ENCODE results near the gene ANKRD60.

Gene ANKRD60

DNA sequence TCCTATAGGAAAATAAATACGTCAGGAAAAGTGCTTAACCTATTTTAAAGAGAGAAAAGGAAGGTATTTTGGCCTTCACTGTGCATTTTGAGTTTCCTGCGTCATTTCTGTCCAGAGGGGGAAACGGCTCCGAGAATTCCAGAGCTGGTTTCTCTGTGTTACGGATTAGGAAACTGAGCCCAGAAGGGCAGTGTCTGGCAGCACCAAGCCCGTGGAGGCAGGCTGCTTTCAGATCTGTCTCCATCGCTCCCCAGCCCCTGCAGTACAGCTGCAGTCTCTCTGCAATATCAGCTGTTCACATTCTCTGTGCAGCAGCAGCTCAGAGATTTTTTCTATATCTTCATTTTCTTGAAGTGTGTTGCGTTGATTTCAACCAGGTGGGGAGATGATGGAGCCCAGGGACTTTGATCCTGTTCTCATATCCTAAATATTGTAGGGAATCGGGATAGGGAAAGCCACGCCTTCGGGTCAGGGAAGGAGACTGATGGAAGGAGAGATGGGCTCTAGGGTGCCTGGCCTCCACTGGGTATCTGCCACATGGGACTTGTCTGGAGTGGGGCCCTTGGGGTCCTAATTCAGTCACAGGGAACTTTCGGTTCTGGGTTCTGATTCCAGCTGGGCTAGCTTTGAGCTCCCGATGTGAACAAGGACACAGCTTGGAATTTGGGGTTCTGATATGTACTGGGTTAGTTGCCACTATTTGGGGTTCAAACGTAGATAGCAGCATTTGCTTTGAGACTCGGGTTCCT is 2.8 kb downstream of the ANKRD60 start:
- Histone ChIP-seq H3K4me3 (ENCODE audit: low read depth, low read length) (no peak overlapping the region), H3K27ac (no peak overlapping the region), H3K4me2 (ENCODE audit: low read length) (no peak overlapping the region), H3K4me1 (no peaks in the 10 kb centered on the region), H3K36me3 (ENCODE audit: control insufficient read depth, insufficient read depth, low read length) (no peaks in the 10 kb centered on the region), H3K79me2 (no peaks in the 10 kb centered on the region), H2AFZ (no peak overlapping the region), H3K27me3 (ENCODE audit: control insufficient read depth, insufficient read depth, low read length) (no peaks in the 10 kb centered on the region), H3K9me3 (ENCODE audit: control insufficient read depth, low read length) (no peaks in the 10 kb centered on the region), H3K9ac (no peak overlapping the region)
- TF ChIP-seq, protein P1, sequence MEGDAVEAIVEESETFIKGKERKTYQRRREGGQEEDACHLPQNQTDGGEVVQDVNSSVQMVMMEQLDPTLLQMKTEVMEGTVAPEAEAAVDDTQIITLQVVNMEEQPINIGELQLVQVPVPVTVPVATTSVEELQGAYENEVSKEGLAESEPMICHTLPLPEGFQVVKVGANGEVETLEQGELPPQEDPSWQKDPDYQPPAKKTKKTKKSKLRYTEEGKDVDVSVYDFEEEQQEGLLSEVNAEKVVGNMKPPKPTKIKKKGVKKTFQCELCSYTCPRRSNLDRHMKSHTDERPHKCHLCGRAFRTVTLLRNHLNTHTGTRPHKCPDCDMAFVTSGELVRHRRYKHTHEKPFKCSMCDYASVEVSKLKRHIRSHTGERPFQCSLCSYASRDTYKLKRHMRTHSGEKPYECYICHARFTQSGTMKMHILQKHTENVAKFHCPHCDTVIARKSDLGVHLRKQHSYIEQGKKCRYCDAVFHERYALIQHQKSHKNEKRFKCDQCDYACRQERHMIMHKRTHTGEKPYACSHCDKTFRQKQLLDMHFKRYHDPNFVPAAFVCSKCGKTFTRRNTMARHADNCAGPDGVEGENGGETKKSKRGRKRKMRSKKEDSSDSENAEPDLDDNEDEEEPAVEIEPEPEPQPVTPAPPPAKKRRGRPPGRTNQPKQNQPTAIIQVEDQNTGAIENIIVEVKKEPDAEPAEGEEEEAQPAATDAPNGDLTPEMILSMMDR (IDR thresholded peaks at IDR 0.05), result no peak

DNA sequence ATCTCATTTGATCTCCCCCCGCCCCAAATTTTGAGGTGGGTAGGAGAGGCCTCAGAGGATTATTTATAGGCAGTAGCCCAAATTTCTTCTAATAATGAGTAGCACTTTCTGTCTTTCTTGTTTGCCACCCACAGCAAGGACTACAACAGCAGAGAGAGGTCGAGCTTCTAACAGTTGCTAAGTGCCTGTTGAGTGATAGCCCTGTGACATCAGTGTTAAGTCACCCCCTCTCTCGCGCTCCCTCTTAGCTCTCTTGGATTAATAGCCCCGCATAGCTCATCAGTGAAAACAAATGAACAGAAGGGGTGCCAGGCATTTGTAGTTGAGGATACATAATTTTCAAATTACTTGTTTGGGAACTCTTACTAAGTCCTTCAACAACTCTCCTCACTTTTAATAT is 3.5 kb downstream of the ANKRD60 start:
- Histone ChIP-seq H3K4me1 (no peaks in the 10 kb centered on the region), H3K36me3 (ENCODE audit: control insufficient read depth, insufficient read depth, low read length) (no peaks in the 10 kb centered on the region), H3K27ac (no peak overlapping the region), H3K9ac (no peak overlapping the region), H3K4me2 (ENCODE audit: low read length) (no peak overlapping the region), H3K4me3 (ENCODE audit: low read depth, low read length) (no peak overlapping the region), H3K79me2 (no peaks in the 10 kb centered on the region), H3K27me3 (ENCODE audit: control insufficient read depth, insufficient read depth, low read length) (no peaks in the 10 kb centered on the region), H2AFZ (no peak overlapping the region), H3K9me3 (ENCODE audit: control insufficient read depth, low read length) (no peaks in the 10 kb centered on the region)
- TF ChIP-seq, protein P1 (IDR thresholded peaks at IDR 0.05), result no peak

DNA sequence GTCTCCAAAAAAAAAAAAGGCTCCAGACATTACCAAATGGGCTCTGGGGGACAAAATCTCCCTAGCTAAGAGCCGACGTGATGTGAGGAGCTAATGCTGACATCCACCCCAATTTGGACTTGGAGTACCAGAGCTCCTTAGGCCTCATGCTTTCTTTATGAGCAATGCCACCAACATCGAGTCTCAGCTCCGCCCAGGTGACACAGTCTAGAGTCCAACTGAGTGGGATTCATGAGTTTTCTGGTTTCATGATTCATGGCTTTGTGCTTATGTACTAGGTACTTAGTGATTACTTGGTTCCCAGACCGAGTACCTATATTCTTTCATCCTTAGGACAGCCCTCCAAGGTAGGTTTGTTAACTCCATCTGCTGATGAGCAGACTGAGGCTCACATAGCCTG is 4.4 kb downstream of the ANKRD60 start:
- no peak overlapping the region for H3K27ac ChIP-seq
- TF ChIP-seq, protein P1 (IDR thresholded peaks at IDR 0.05), result no peak
- H3K4me2 ChIP-seq (ENCODE audit: low read length), result no peak overlapping the region
- no peaks in the 10 kb centered on the region for H3K79me2 ChIP-seq
- H3K4me3 ChIP-seq (ENCODE audit: low read depth, low read length), result no peak overlapping the region
- H3K9ac ChIP-seq, result no peak overlapping the region
- H3K9me3 ChIP-seq (ENCODE audit: control insufficient read depth, low read length), result no peaks in the 10 kb centered on the region
- no peaks in the 10 kb centered on the region for H3K27me3 ChIP-seq (ENCODE audit: control insufficient read depth, insufficient read depth, low read length)
- H3K36me3 ChIP-seq (ENCODE audit: control insufficient read depth, insufficient read depth, low read length), result no peaks in the 10 kb centered on the region
- H3K4me1 ChIP-seq, result no peaks in the 10 kb centered on the region
- no peak overlapping the region for H2AFZ ChIP-seq

DNA sequence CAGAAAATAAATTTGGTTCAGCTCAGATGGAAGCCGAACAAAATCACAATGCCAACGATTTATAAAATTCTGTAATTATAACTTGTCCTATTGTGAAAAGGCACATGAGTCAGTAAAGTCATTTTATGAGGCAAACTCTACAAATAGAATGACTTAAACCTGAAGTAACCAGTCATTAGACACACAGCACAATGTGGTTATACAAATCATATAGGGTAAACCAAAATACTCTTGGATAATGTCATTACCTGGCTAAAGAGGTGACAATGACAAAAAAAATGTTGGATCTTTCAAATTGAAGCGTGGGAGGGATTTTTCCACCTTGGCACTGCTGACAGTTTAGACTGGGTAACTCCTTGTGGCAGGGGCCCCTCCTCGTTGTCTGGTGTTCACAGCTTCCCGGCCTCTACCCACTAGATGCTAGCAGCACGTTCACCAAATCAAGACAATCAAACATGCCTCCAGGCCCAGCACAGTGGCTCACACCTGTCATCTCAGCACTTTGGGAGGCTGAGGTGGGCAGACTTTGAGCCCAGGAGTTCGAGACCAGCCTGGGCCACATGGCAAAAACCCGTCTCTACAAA is 5.0 kb downstream of the ANKRD60 start:
- H3K36me3 ChIP-seq (ENCODE audit: control insufficient read depth, insufficient read depth, low read length), result no peaks in the 10 kb centered on the region
- H3K79me2 ChIP-seq, result no peaks in the 10 kb centered on the region
- H2AFZ ChIP-seq, result no peak overlapping the region
- H3K4me1 ChIP-seq, result no peaks in the 10 kb centered on the region
- H3K9me3 ChIP-seq (ENCODE audit: control insufficient read depth, low read length), result no peaks in the 10 kb centered on the region
- H3K9ac ChIP-seq, result no peak overlapping the region
- TF ChIP-seq, protein P1 (IDR thresholded peaks at IDR 0.05), result no peak
- no peak overlapping the region for H3K27ac ChIP-seq
- no peak overlapping the region for H3K4me2 ChIP-seq (ENCODE audit: low read length)
- H3K4me3 ChIP-seq (ENCODE audit: low read depth, low read length), result no peak overlapping the region
- H3K27me3 ChIP-seq (ENCODE audit: control insufficient read depth, insufficient read depth, low read length), result no peaks in the 10 kb centered on the region

DNA sequence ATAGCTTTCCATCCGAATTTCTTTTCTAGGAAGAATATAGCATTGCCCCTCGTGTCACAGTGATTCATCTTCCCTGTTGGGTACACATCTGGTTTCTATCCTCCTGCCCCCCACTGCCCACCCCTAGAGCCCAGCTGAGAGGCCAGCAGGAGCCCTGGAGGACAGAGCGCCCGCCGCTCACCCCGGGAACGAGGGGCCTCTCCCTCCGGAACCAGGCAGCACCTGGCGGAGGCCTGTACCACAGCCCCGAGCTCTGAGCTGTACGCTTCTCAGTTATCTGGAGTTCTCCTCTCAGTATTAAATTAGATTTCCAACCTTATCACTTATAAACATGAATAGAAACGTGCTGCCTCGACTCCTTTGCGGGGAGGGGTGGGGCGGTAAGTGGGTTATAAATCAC is 6.0 kb downstream of the ANKRD60 start:
- H3K4me2 ChIP-seq (ENCODE audit: low read length), result no peak overlapping the region
- no peak overlapping the region for H3K9ac ChIP-seq
- no peaks in the 10 kb centered on the region for H3K4me1 ChIP-seq
- H2AFZ ChIP-seq, result no peak overlapping the region
- TF ChIP-seq, protein P1 (IDR thresholded peaks at IDR 0.05), result no peak
- no peak overlapping the region for H3K4me3 ChIP-seq (ENCODE audit: low read depth, low read length)
- no peaks in the 10 kb centered on the region for H3K9me3 ChIP-seq (ENCODE audit: control insufficient read depth, low read length)
- H3K36me3 ChIP-seq (ENCODE audit: control insufficient read depth, insufficient read depth, low read length), result no peaks in the 10 kb centered on the region
- no peaks in the 10 kb centered on the region for H3K79me2 ChIP-seq
- H3K27ac ChIP-seq, result no peak overlapping the region
- H3K27me3 ChIP-seq (ENCODE audit: control insufficient read depth, insufficient read depth, low read length), result no peaks in the 10 kb centered on the region
